ENCODE data around the gene RXRA. TPM values are rescaled to one million over a fixed set of nuclear protein-coding genes. Genes with fewer than 3 reads are reported as not detected.

RXRA gene
- polyA plus RNA-seq, 3 donors = 15.8 to 91.0 (median 23.2) TPM

DNA sequence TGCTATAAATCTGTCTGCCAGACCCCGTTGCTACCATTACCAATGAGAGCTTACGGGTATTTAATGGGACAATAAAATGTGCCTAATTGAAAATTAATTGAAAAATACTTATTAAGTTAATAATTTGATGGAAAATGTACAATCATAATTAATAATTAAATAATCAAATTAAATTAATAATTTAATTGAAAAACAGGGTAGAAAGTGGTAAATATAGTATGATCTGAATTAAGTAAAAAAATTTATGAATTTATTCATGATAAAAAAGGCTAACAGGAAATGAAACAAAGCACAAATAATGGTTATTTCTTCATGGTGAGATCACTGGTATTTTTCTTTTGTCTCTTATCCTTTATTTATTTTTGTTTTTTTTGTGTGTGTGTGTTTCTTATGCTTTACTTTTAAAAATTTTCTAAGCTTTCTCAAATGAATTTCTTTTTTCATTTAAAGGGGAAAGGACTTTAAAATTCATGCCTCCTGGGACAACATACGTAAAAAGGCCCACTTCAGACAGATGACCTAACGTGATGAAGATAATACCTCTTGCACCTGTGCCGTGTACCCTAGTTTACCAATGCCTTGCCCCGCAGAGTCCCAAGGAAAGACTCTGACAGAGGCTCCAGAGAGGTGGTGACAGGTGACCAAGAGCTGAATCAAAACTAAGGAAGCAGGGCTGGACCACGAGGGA is 24.0 kb upstream of the RXRA start:
- Histone ChIP-seq H3K79me2 (ENCODE audit: insufficient read depth, low read length) (no peaks in the 10 kb centered on the region), H3K4me3 (replicated peaks in 1 of 3; ENCODE audit: low read depth in 2 of 3, low read length in 3 of 3) (no peak overlapping the region), H3K9me3 (replicated peaks in 1 of 2; ENCODE audit: control insufficient read depth in 1 of 2, insufficient read depth in 1 of 2, low read length in 2 of 2) (no peaks in the 10 kb centered on the region), H2AFZ (ENCODE audit: insufficient read depth, low read depth, low read length, poor library complexity, severe bottlenecking) (no peak overlapping the region), H3K9ac (ENCODE audit: insufficient read depth, low read length, poor library complexity, severe bottlenecking) (no peak overlapping the region), H3K4me2 (replicated peaks; ENCODE audit: extremely low read depth, low read length, poor library complexity, severe bottlenecking) (no peak overlapping the region), H3K27me3 (ENCODE audit: control insufficient read depth in 2 of 2, insufficient read depth in 2 of 2, low read length in 2 of 2) (no peaks in the 10 kb centered on the region), H3K4me1 (ENCODE audit: control insufficient read depth in 1 of 2, insufficient read depth in 2 of 2, low read length in 2 of 2) (no peaks in the 10 kb centered on the region), H3K27ac (ENCODE audit: low read depth in 1 of 2, low read length in 2 of 2) (no peak overlapping the region), H3K36me3 (replicated peaks in 1 of 2; ENCODE audit: control insufficient read depth in 1 of 2, insufficient read depth in 2 of 2, low read length in 2 of 2) (no peaks in the 10 kb centered on the region), H4K20me1 (ENCODE audit: insufficient read depth, low read length) (no peaks in the 10 kb centered on the region)
- H3K27me3 Mint-ChIP-seq (ENCODE audit: low read depth in 3 of 3) = peaks cover 6 to 18% (median 12%) of the 10 kb centered on the region in 3 donors
- no peaks in the 10 kb centered on the region for H3K36me3 Mint-ChIP-seq
- no peak overlapping the region for H3K4me3 Mint-ChIP-seq
- no peak for TF ChIP-seq CTCF (IDR thresholded peaks at IDR 0.05)
- peaks cover 7% of the 10 kb centered on the region for H3K4me1 Mint-ChIP-seq
- intact Hi-C loops (cut with micrococcal nuclease) = loop anchor here in 1 of 2 donors (10.0 kb wide), 1 partner anchor 107 kb away; no protein-coding TSS in a partner anchor
- no peak for DNase-seq
- WGBS (ENCODE audit: insufficient coverage) = 100% methylated on average over 5 of the region's 7 CpGs
- no peak overlapping the region for H3K27ac Mint-ChIP-seq
- peaks cover 0 to 2% (median 0%) of the 10 kb centered on the region in 7 donors for H3K9me3 Mint-ChIP-seq

DNA sequence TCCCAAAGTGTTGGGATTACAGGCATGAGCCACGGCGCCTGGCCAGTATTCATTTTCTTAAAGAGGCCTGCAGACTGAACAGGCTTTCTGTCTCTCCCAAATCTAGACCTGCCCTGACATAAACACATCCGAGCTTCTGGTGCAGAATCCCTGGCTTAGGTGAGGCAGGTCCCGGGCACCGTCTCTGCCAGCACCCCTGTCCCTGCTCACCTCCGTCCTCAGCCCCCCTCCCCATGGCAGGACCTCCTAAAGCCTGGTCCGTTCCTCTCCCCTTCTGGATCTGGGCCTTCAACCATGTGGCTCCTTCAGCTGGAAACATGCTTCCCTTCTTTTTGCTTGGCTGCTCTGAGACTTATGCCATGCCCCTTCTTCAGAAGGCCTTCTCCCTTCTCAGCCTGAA is 22.7 kb upstream of the RXRA start:
- no peak for DNase-seq
- Histone ChIP-seq H3K79me2 (ENCODE audit: insufficient read depth, low read length) (no peaks in the 10 kb centered on the region), H3K9ac (ENCODE audit: insufficient read depth, low read length, poor library complexity, severe bottlenecking) (no peak overlapping the region), H3K4me2 (replicated peaks; ENCODE audit: extremely low read depth, low read length, poor library complexity, severe bottlenecking) (no peak overlapping the region), H4K20me1 (ENCODE audit: insufficient read depth, low read length) (no peaks in the 10 kb centered on the region), H3K9me3 (replicated peaks in 1 of 2; ENCODE audit: control insufficient read depth in 1 of 2, insufficient read depth in 1 of 2, low read length in 2 of 2) (no peaks in the 10 kb centered on the region), H2AFZ (ENCODE audit: insufficient read depth, low read depth, low read length, poor library complexity, severe bottlenecking) (no peak overlapping the region), H3K4me1 (ENCODE audit: control insufficient read depth in 1 of 2, insufficient read depth in 2 of 2, low read length in 2 of 2) (no peaks in the 10 kb centered on the region), H3K27me3 (ENCODE audit: control insufficient read depth in 2 of 2, insufficient read depth in 2 of 2, low read length in 2 of 2) (no peaks in the 10 kb centered on the region), H3K27ac (ENCODE audit: low read depth in 1 of 2, low read length in 2 of 2) (no peak overlapping the region), H3K4me3 (replicated peaks in 1 of 3; ENCODE audit: low read depth in 2 of 3, low read length in 3 of 3) (no peak overlapping the region), H3K36me3 (replicated peaks in 1 of 2; ENCODE audit: control insufficient read depth in 1 of 2, insufficient read depth in 2 of 2, low read length in 2 of 2) (no peaks in the 10 kb centered on the region)
- H3K36me3 Mint-ChIP-seq = no peaks in the 10 kb centered on the region
- TF ChIP-seq CTCF (IDR thresholded peaks at IDR 0.05) = no peak
- intact Hi-C loops (cut with micrococcal nuclease) = loop anchor here in 1 of 2 donors (10.0 kb wide), 1 partner anchor 109 kb away; no protein-coding TSS in a partner anchor
- peaks cover 7% of the 10 kb centered on the region for H3K4me1 Mint-ChIP-seq
- WGBS (ENCODE audit: insufficient coverage) = 96% methylated on average over 7 of the region's 7 CpGs
- H3K9me3 Mint-ChIP-seq = peaks cover 0 to 2% (median 0%) of the 10 kb centered on the region in 7 donors
- no peak overlapping the region for H3K4me3 Mint-ChIP-seq
- H3K27ac Mint-ChIP-seq = no peak overlapping the region
- H3K27me3 Mint-ChIP-seq (ENCODE audit: low read depth in 3 of 3) = peaks cover 4 to 19% (median 14%) of the 10 kb centered on the region in 3 donors
